ENCODE measurements around the gene INPP5B.

GRCh38 chr1:37851782-37852210 is 95.1 kb downstream of the INPP5B start:
- TF ChIP-seq CTCF (conservative IDR thresholded peaks at IDR 0.05 in 1 of 2, IDR thresholded peaks at IDR 0.05 in 1 of 2; ENCODE audit: extremely low read depth in 1 of 2, insufficient read depth in 1 of 2, low read depth in 1 of 2, low read length in 2 of 2) (no peak), EZH2 (IDR thresholded peaks at IDR 0.05; ENCODE audit: borderline replicate concordance, low read length) (no peak)
